Naive thymus-derived CD4-positive, alpha-beta T cell (primary cell): ENCODE measurements around the gene THSD4. TPM values are rescaled to one million over a fixed set of nuclear protein-coding genes. Genes with fewer than 3 reads are reported as not detected.

ENCODE experiments used
- ATAC-seq: fragments of 150-1000 bp; cut with Tn5 transposase; 2 replicates; pipeline ENCODE4 v1.10.0; 2021; ENCODE audit warnings: mild to moderate bottlenecking, moderate library complexity
- CTCF ChIA-PET: fragments of 350-600 bp; sonication (Branson Sonifier 250); formaldehyde crosslinking; loops from one replicate; lab custom pipeline; 2021; ENCODE audit warnings: antibody characterized with exemption; lab: Charles Lee
- POLR2A ChIA-PET: fragments of 350-600 bp; sonication (Branson Sonifier 250); formaldehyde crosslinking; loops from one replicate; lab custom pipeline; 2021; ENCODE audit warnings: antibody characterized with exemption, inconsistent platforms; lab: Charles Lee
- DNase-seq, 9 donors: peaks; one replicate each; pipeline versions ENCODE4 v3.0.0 to v3.0.0-alpha.2; 2020 to 2022; ENCODE audit warnings: mixed read lengths in 1 of 9
- H3K27ac ChIP-seq: one replicate; pipeline ENCODE4 v1.7.0; 2013; ENCODE audit warnings: mild to moderate bottlenecking, low read depth, low read length, moderate library complexity
- H3K27me3 ChIP-seq, 2 donors: one replicate each; pipeline ENCODE4 v1.7.0; 2013; ENCODE audit warnings: low read length in 2 of 2, mild to moderate bottlenecking in 2 of 2, moderate library complexity in 2 of 2; ENCODE audit not compliant: control insufficient read depth in 2 of 2, insufficient read depth in 2 of 2
- H3K36me3 ChIP-seq, 3 experiments: 1 replicate in 2 of 3; 2 replicates in 1 of 3; pipeline ENCODE4 v1.7.0; 2013; ENCODE audit warnings: low read length in 3 of 3, mild to moderate bottlenecking in 3 of 3, moderate library complexity in 1 of 3; ENCODE audit not compliant: insufficient read depth in 3 of 3, control insufficient read depth in 2 of 3
- H3K4me1 ChIP-seq, 2 donors: one replicate each; pipeline ENCODE4 v1.7.0; 2013; ENCODE audit warnings: low read length in 2 of 2, mild to moderate bottlenecking in 2 of 2, moderate library complexity in 1 of 2; ENCODE audit not compliant: control insufficient read depth in 2 of 2, insufficient read depth in 2 of 2
- H3K4me3 ChIP-seq: 2 replicates; pipeline ENCODE4 v1.7.0; 2013; ENCODE audit warnings: mild to moderate bottlenecking, low read length
- H3K9me3 ChIP-seq, 3 experiments: 1 replicate in 2 of 3; 2 replicates in 1 of 3; pipeline ENCODE4 v1.7.0; 2013; ENCODE audit warnings: low read length in 3 of 3; ENCODE audit not compliant: control insufficient read depth in 2 of 3
- H3K27ac Mint-ChIP-seq, 9 donors: one replicate each; pipeline ENCODE4 v1.8.0; 2020 to 2022; ENCODE audit warnings: mixed read lengths in 9 of 9, mild to moderate bottlenecking in 8 of 9, moderate library complexity in 5 of 9, inconsistent platforms in 2 of 9
- H3K27me3 Mint-ChIP-seq, 5 donors: one replicate each; pipeline ENCODE4 v1.8.0; 2021 to 2022; ENCODE audit warnings: mixed read lengths in 5 of 5, mild to moderate bottlenecking in 1 of 5
- H3K36me3 Mint-ChIP-seq, 5 donors: one replicate each; pipeline ENCODE4 v1.8.0; 2020 to 2022; ENCODE audit warnings: mixed read lengths in 5 of 5, mild to moderate bottlenecking in 3 of 5, inconsistent platforms in 1 of 5
- H3K4me1 Mint-ChIP-seq, 7 donors: one replicate each; pipeline ENCODE4 v1.8.0; 2020 to 2022; ENCODE audit warnings: mixed read lengths in 7 of 7, mild to moderate bottlenecking in 3 of 7, inconsistent platforms in 1 of 7
- H3K4me3 Mint-ChIP-seq, 10 donors: one replicate each; pipeline ENCODE4 v1.8.0; 2020 to 2022; ENCODE audit warnings: mild to moderate bottlenecking in 10 of 10, mixed read lengths in 10 of 10, moderate library complexity in 6 of 10, inconsistent platforms in 2 of 10
- H3K9me3 Mint-ChIP-seq, 11 donors: one replicate each; pipeline ENCODE4 v1.8.0; 2020 to 2022; ENCODE audit warnings: mixed read lengths in 11 of 11, mild to moderate bottlenecking in 4 of 11, inconsistent platforms in 1 of 11, moderate library complexity in 1 of 11
- intact Hi-C, 2 donors: fragments of 100-400 bp; cut with micrococcal nuclease; formaldehyde crosslinking; loops; one replicate each; pipeline ENCODE4 v1.15.1; 2023
- polyA plus RNA-seq, 2 donors: library from polyadenylated mRNA; unstranded; fragments of 300-500 nt; fragmentation: Illumina TruSeq; gene quantifications; one replicate each; pipeline ENCODE4 v1.2.3, GENCODE V29; 2021
- total RNA-seq, 6 experiments: library from RNA in 5 of 6; stranded (reverse) in 5 of 6; gene quantifications; 1 replicate in 5 of 6; 2 replicates in 1 of 6; pipeline ENCODE4 v1.2.3 and lab custom pipeline; 2021 to 2026

Gene THSD4
- total and polyA plus RNA-seq, 7 experiments from 2014 or later = not detected

GRCh38 chr15:71373917-71374316, 258.6 kb downstream of the THSD4 start:
- H3K9me3 ChIP-seq = peaks cover 0 to 7% (median 0%) of the 10 kb centered on the region in 3 experiments
- Mint-ChIP-seq H3K4me3 (peak overlapping the region in 4 of 10 donors; percentile 7 to 75 (median 40)), H3K27ac (peak overlapping the region in 6 of 9 donors; percentile 28 to 95 (median 74)), H3K4me1 (peaks cover 6 to 47% (median 41%) of the 10 kb centered on the region in 7 donors), H3K36me3 (peaks cover 3 to 35% (median 18%) of the 10 kb centered on the region in 5 donors), H3K27me3 (peaks cover 0 to 10% (median 3%) of the 10 kb centered on the region in 5 donors), H3K9me3 (peaks cover 11 to 78% (median 30%) of the 10 kb centered on the region in 11 donors)
- no peaks in the 10 kb centered on the region for H3K36me3 ChIP-seq
- CTCF ChIA-PET = no interaction called here
- intact Hi-C loops = no loop called here
- no peak overlapping the region for H3K27ac ChIP-seq
- no peaks in the 10 kb centered on the region for H3K27me3 ChIP-seq
- no peak for ATAC-seq
- peaks cover 0 to 20% of the 10 kb centered on the region in 2 donors for H3K4me1 ChIP-seq
- peak overlapping the region; percentile 14 for H3K4me3 ChIP-seq
- DNase-seq = no peak
- POLR2A ChIA-PET = interaction anchor here (0.9 to 1.0 kb wide), 2 partner anchors 12 to 1920 kb away, joined by 3 to 5 read pairs; no protein-coding TSS in a partner anchor

GRCh38 chr15:71374607-71375352, 259.5 kb downstream of the THSD4 start:
- Histone ChIP-seq H3K4me1 (peaks cover 0 to 20% of the 10 kb centered on the region in 2 donors), H3K27ac (no peak overlapping the region), H3K4me3 (no peak overlapping the region), H3K9me3 (peaks cover 0 to 7% (median 0%) of the 10 kb centered on the region in 3 experiments), H3K27me3 (no peaks in the 10 kb centered on the region), H3K36me3 (no peaks in the 10 kb centered on the region)
- ChIA-PET POLR2A (interaction anchor here (0.9 to 1.0 kb wide), 2 partner anchors 11 to 1921 kb away, joined by 3 to 5 read pairs; no protein-coding TSS in a partner anchor), CTCF (no interaction called here)
- intact Hi-C loops = no loop called here
- H3K27me3 Mint-ChIP-seq = peaks cover 0 to 10% (median 3%) of the 10 kb centered on the region in 5 donors
- peaks cover 3 to 34% (median 18%) of the 10 kb centered on the region in 5 donors for H3K36me3 Mint-ChIP-seq
- peak overlapping the region in 2 of 10 donors; percentile 14 to 75 for H3K4me3 Mint-ChIP-seq
- ATAC-seq = no peak
- H3K27ac Mint-ChIP-seq = peak overlapping the region in 2 of 9 donors; percentile 87 to 95
- H3K9me3 Mint-ChIP-seq = peaks cover 11 to 75% (median 29%) of the 10 kb centered on the region in 11 donors
- peaks cover 6 to 47% (median 41%) of the 10 kb centered on the region in 7 donors for H3K4me1 Mint-ChIP-seq
- DNase-seq = no peak

- Mint-ChIP-seq H3K36me3 (peaks cover 3 to 31% (median 18%) of the 10 kb centered on the region in 5 donors), H3K9me3 (peaks cover 11 to 63% (median 21%) of the 10 kb centered on the region in 11 donors)
Measured at GRCh38 chr15:71375934-71376333, 260.7 kb downstream of the THSD4 start.

GRCh38 chr15:71379893-71380292, 264.6 kb downstream of the THSD4 start:
- Mint-ChIP-seq H3K27me3 (peaks cover 0 to 14% (median 0%) of the 10 kb centered on the region in 5 donors), H3K4me1 (peaks cover 4 to 17% (median 14%) of the 10 kb centered on the region in 7 donors), H3K4me3 (no peak overlapping the region), H3K27ac (no peak overlapping the region), H3K9me3 (peaks cover 3 to 24% (median 11%) of the 10 kb centered on the region in 11 donors), H3K36me3 (peaks cover 0 to 18% (median 8%) of the 10 kb centered on the region in 5 donors)
- intact Hi-C loops = no loop called here
- Histone ChIP-seq H3K27ac (no peak overlapping the region), H3K4me3 (no peak overlapping the region), H3K4me1 (peaks cover 0 to 4% of the 10 kb centered on the region in 2 donors), H3K27me3 (no peaks in the 10 kb centered on the region), H3K36me3 (no peaks in the 10 kb centered on the region), H3K9me3 (no peaks in the 10 kb centered on the region)
- no peak for DNase-seq
- CTCF ChIA-PET = no interaction called here
- POLR2A ChIA-PET = no interaction called here
- no peak for ATAC-seq

More at GRCh38 chr15:71375934-71376333, 260.7 kb downstream of the THSD4 start:
- intact Hi-C loops = no loop called here
- ChIA-PET POLR2A (no interaction called here), CTCF (no interaction called here)
- Mint-ChIP-seq H3K4me1 (peaks cover 6 to 47% (median 41%) of the 10 kb centered on the region in 7 donors), H3K27me3 (peaks cover 0 to 10% (median 1%) of the 10 kb centered on the region in 5 donors), H3K4me3 (no peak overlapping the region), H3K27ac (no peak overlapping the region)
- no peaks in the 10 kb centered on the region for H3K27me3 ChIP-seq
- ATAC-seq (no peak), DNase-seq (no peak)
- peaks cover 0 to 7% (median 0%) of the 10 kb centered on the region in 3 experiments for H3K9me3 ChIP-seq
- no peak overlapping the region for H3K27ac ChIP-seq
- no peak overlapping the region for H3K4me3 ChIP-seq
- no peaks in the 10 kb centered on the region for H3K36me3 ChIP-seq
- peaks cover 0 to 20% of the 10 kb centered on the region in 2 donors for H3K4me1 ChIP-seq

GRCh38 chr15:71380345-71380744, 265.1 kb downstream of the THSD4 start:
- no peak overlapping the region for H3K4me3 Mint-ChIP-seq
- Histone ChIP-seq H3K4me1 (peaks cover 0 to 3% of the 10 kb centered on the region in 2 donors), H3K27me3 (no peaks in the 10 kb centered on the region), H3K36me3 (no peaks in the 10 kb centered on the region), H3K4me3 (no peak overlapping the region), H3K27ac (no peak overlapping the region), H3K9me3 (no peaks in the 10 kb centered on the region)
- ChIA-PET POLR2A (no interaction called here), CTCF (no interaction called here)
- H3K4me1 Mint-ChIP-seq = peaks cover 1 to 12% (median 9%) of the 10 kb centered on the region in 7 donors
- intact Hi-C loops = no loop called here
- peaks cover 3 to 19% (median 8%) of the 10 kb centered on the region in 11 donors for H3K9me3 Mint-ChIP-seq
- H3K36me3 Mint-ChIP-seq = peaks cover 0 to 15% (median 8%) of the 10 kb centered on the region in 5 donors
- DNase-seq (no peak), ATAC-seq (no peak)
- no peak overlapping the region for H3K27ac Mint-ChIP-seq
- peaks cover 0 to 18% (median 3%) of the 10 kb centered on the region in 5 donors for H3K27me3 Mint-ChIP-seq

GRCh38 chr15:71384501-71384900, 269.2 kb downstream of the THSD4 start:
- H3K4me3 Mint-ChIP-seq = no peak overlapping the region
- intact Hi-C loops = no loop called here
- DNase-seq (no peak), ATAC-seq (no peak)
- peaks cover 0 to 10% (median 3%) of the 10 kb centered on the region in 11 donors for H3K9me3 Mint-ChIP-seq
- Histone ChIP-seq H3K4me3 (no peak overlapping the region), H3K27me3 (no peaks in the 10 kb centered on the region), H3K4me1 (no peaks in the 10 kb centered on the region), H3K36me3 (no peaks in the 10 kb centered on the region), H3K9me3 (no peaks in the 10 kb centered on the region), H3K27ac (no peak overlapping the region)
- peaks cover 0 to 38% (median 30%) of the 10 kb centered on the region in 5 donors for H3K27me3 Mint-ChIP-seq
- H3K4me1 Mint-ChIP-seq = peaks cover 0 to 13% (median 5%) of the 10 kb centered on the region in 7 donors
- H3K27ac Mint-ChIP-seq = no peak overlapping the region
- peaks cover 0 to 6% (median 0%) of the 10 kb centered on the region in 5 donors for H3K36me3 Mint-ChIP-seq
- CTCF ChIA-PET = interaction anchor here (0.8 to 3.6 kb wide), 3 partner anchors 10 to 56 kb away, joined by 3 to 22 read pairs (median 4); no protein-coding TSS in a partner anchor
- POLR2A ChIA-PET = interaction anchor here (1.7 kb wide), 1 partner anchor 10 kb away, joined by 5 read pairs; no protein-coding TSS in a partner anchor
